Vagina (tissue), 2 donors: ENCODE data around the gene ZEB2.

ENCODE experiments used
- POLR2A ChIP-seq, 2 donors: fragments of 450-650 bp; IDR thresholded peaks; one replicate each; pipeline ENCODE4 v1.6.1; 2017; ENCODE audit warnings: antibody characterized with exemption in 2 of 2, mild to moderate bottlenecking in 2 of 2, moderate library complexity in 2 of 2
- POLR2AphosphoS5 ChIP-seq, 2 donors: sonication (generic); formaldehyde crosslinking; IDR thresholded peaks; one replicate each; pipeline ENCODE4 v1.9.0; 2017; ENCODE audit warnings: antibody characterized with exemption in 2 of 2, mild to moderate bottlenecking in 2 of 2, low read depth in 1 of 2; ENCODE audit not compliant: insufficient read depth in 1 of 2
- TF ChIP-seq, protein P1 (sequence below), 3 experiments: fragments of 450-650 bp in 2 of 3; fragments of 200-600 bp in 1 of 3; sonication (generic) in 1 of 3; IDR thresholded peaks; one replicate each; pipeline ENCODE4 v1.5.1; 2017 to 2019; ENCODE audit warnings: antibody characterized with exemption in 3 of 3, mild to moderate bottlenecking in 2 of 3, moderate library complexity in 2 of 3

DNA sequence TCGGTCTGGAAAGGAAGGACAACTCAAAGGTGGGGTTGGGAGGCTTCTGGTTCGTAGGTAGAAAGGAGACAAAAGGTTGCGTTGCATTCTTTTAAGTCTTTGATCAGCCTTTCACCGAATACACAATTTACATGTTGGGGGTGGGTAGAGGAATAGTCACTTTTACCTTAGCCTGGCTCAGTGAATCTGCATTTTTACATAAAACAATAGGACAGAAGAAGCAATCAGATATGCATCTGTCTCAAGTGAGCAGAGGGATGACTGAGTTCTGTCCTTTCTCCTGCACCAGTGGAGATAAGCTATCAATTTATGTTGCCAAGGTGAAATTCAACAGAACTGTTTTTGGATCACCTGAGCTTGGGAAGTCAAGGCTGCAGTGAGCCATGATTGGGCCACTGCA, 173.7 kb downstream of the ZEB2 start:
- TF ChIP-seq POLR2AphosphoS5 (IDR thresholded peaks at IDR 0.05; ENCODE audit: insufficient read depth in 1 of 2, low read depth in 1 of 2), result no peak
- TF ChIP-seq, protein P1, sequence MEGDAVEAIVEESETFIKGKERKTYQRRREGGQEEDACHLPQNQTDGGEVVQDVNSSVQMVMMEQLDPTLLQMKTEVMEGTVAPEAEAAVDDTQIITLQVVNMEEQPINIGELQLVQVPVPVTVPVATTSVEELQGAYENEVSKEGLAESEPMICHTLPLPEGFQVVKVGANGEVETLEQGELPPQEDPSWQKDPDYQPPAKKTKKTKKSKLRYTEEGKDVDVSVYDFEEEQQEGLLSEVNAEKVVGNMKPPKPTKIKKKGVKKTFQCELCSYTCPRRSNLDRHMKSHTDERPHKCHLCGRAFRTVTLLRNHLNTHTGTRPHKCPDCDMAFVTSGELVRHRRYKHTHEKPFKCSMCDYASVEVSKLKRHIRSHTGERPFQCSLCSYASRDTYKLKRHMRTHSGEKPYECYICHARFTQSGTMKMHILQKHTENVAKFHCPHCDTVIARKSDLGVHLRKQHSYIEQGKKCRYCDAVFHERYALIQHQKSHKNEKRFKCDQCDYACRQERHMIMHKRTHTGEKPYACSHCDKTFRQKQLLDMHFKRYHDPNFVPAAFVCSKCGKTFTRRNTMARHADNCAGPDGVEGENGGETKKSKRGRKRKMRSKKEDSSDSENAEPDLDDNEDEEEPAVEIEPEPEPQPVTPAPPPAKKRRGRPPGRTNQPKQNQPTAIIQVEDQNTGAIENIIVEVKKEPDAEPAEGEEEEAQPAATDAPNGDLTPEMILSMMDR (IDR thresholded peaks at IDR 0.05), result no peak
- TF ChIP-seq POLR2A (IDR thresholded peaks at IDR 0.05), result no peak
